WTC11 (cell line): ENCODE data around the gene NMUR2. TPM values are rescaled to one million over a fixed set of nuclear protein-coding genes. Genes with fewer than 3 reads are reported as not detected.

Source experiments
- ATAC-seq: fragments of 200-7000 bp; cut with Tn5 transposase; 2 replicates; pipeline ENCODE4 v1.10.0; 2021; ENCODE audit warnings: mild to moderate bottlenecking, moderate library complexity
- CTCF ChIA-PET: fragments of 300-600 bp; sonication (Branson Sonifier 250); formaldehyde crosslinking; loops from one replicate; lab custom pipeline; 2021; ENCODE audit warnings: antibody characterized with exemption; lab: Charles Lee
- POLR2A ChIA-PET: fragments of 350-600 bp; sonication (Branson Sonifier 250); formaldehyde crosslinking; loops from one replicate; lab custom pipeline; 2021; ENCODE audit warnings: antibody characterized with exemption; lab: Charles Lee
- DNase-seq: peaks from one replicate; pipeline ENCODE4 v3.0.0; 2021; ENCODE audit warnings: low spot score
- H3K27ac Mint-ChIP-seq: 2 replicates; pipeline ENCODE4 v1.8.0; 2021; ENCODE audit warnings: mixed read lengths
- H3K27me3 Mint-ChIP-seq: 2 replicates; pipeline ENCODE4 v1.8.0; 2021; ENCODE audit warnings: low read depth, mild to moderate bottlenecking, moderate library complexity, mixed read lengths
- H3K36me3 Mint-ChIP-seq: 2 replicates; pipeline ENCODE4 v1.8.0; 2021; ENCODE audit warnings: mixed read lengths
- H3K4me1 Mint-ChIP-seq: 2 replicates; pipeline ENCODE4 v1.8.0; 2022; ENCODE audit warnings: mixed read lengths
- H3K4me3 Mint-ChIP-seq: 2 replicates; pipeline ENCODE4 v1.8.0; 2021; ENCODE audit warnings: mild to moderate bottlenecking, moderate library complexity, mixed read lengths
- H3K9me3 Mint-ChIP-seq: 2 replicates; pipeline ENCODE4 v1.8.0; 2021; ENCODE audit warnings: mixed read lengths
- ATF1 ChIP-seq: sonication (generic); formaldehyde crosslinking; IDR thresholded peaks from 2 replicates; pipeline ENCODE4 v1.8.1; 2023; ENCODE audit warnings: mild to moderate bottlenecking, moderate library complexity, missing genetic modification reagents
- CDX4 ChIP-seq: fragments of 250-450 bp; sonication (Bioruptor Pico); IDR thresholded peaks from 2 replicates; pipeline ENCODE4 v1.9.0; 2021; ENCODE audit warnings: moderate library complexity, mild to moderate bottlenecking, inconsistent platforms, borderline replicate concordance
- EMX1 ChIP-seq: fragments of 250-450 bp; sonication (Bioruptor Pico); IDR thresholded peaks from 2 replicates; pipeline ENCODE4 v1.8.0; 2021; ENCODE audit warnings: mild to moderate bottlenecking
- FOXK1 ChIP-seq: sonication (generic); formaldehyde crosslinking; IDR thresholded peaks from 2 replicates; pipeline ENCODE4 v1.8.0; 2022; ENCODE audit warnings: mild to moderate bottlenecking, moderate library complexity, missing genetic modification reagents
- JAZF1 ChIP-seq: fragments of 250-450 bp; sonication (Bioruptor Pico); IDR thresholded peaks from 2 replicates; pipeline ENCODE4 v1.9.0; 2021; ENCODE audit warnings: moderate library complexity, mild to moderate bottlenecking, inconsistent platforms
- NFE2L1 ChIP-seq: sonication (generic); formaldehyde crosslinking; IDR thresholded peaks from 2 replicates; pipeline ENCODE4 v1.8.1; 2023; ENCODE audit warnings: missing genetic modification reagents
- NR2C2 ChIP-seq: sonication (generic); formaldehyde crosslinking; IDR thresholded peaks from 2 replicates; pipeline ENCODE4 v1.8.0; 2022; ENCODE audit warnings: mild to moderate bottlenecking, missing genetic modification reagents
- SMAD4 ChIP-seq: sonication (generic); formaldehyde crosslinking; IDR thresholded peaks from 2 replicates; pipeline ENCODE4 v1.8.0; 2022; ENCODE audit warnings: mild to moderate bottlenecking, missing genetic modification reagents
- ZNF138 ChIP-seq: sonication (generic); formaldehyde crosslinking; conservative IDR thresholded peaks from 2 replicates; pipeline ENCODE4 v1.8.1; 2022; ENCODE audit warnings: mild to moderate bottlenecking, moderate library complexity, missing genetic modification reagents
- ZNF232 ChIP-seq: sonication (generic); formaldehyde crosslinking; IDR thresholded peaks from 2 replicates; pipeline ENCODE4 v1.8.0; 2022; ENCODE audit warnings: mild to moderate bottlenecking, missing genetic modification reagents
- total RNA-seq: library from RNA; stranded (reverse); gene quantifications from 3 replicates; pipeline ENCODE4 v1.2.3, GENCODE V29; 2021
- TF ChIP-seq, protein P1 (sequence below): sonication (generic); formaldehyde crosslinking; conservative IDR thresholded peaks from 2 replicates; pipeline ENCODE4 v1.8.1; 2022; ENCODE audit warnings: mild to moderate bottlenecking, missing genetic modification reagents
- TF ChIP-seq, protein P2 (sequence below): fragments of 250-450 bp; sonication (Bioruptor Pico); IDR thresholded peaks from 2 replicates; pipeline ENCODE4 v1.9.0; 2021; ENCODE audit warnings: mild to moderate bottlenecking
- TF ChIP-seq, protein P3 (sequence below): sonication (generic); formaldehyde crosslinking; IDR thresholded peaks from 2 replicates; pipeline ENCODE4 v1.8.1; 2022; ENCODE audit warnings: low read depth, mild to moderate bottlenecking, moderate library complexity, missing genetic modification reagents, borderline replicate concordance
- TF ChIP-seq, protein P4 (sequence below): fragments of 250-450 bp; sonication (Bioruptor Pico); IDR thresholded peaks from 2 replicates; pipeline ENCODE4 v2.1.2; 2022; ENCODE audit warnings: mild to moderate bottlenecking, moderate library complexity
- TF ChIP-seq, protein P5 (sequence below): sonication (generic); formaldehyde crosslinking; IDR thresholded peaks from 2 replicates; pipeline ENCODE4 v1.8.1; 2023; ENCODE audit warnings: mild to moderate bottlenecking, missing genetic modification reagents, moderate library complexity
- TF ChIP-seq, protein P6 (sequence below): fragments of 200-600 bp; IDR thresholded peaks from 2 replicates; pipeline ENCODE4 v1.8.0; 2022; ENCODE audit warnings: antibody characterized with exemption

The NMUR2 gene
- total RNA-seq, 1 experiment from 2014 or later, result not detected

GRCh38 chr5:152424501-152424900 is 19.4 kb upstream of the NMUR2 start:
- no peak overlapping the region for H3K4me3 Mint-ChIP-seq
- DNase-seq, result no peak
- no peaks in the 10 kb centered on the region for H3K27me3 Mint-ChIP-seq
- TF ChIP-seq ZNF232 (CRISPR knock-in tag), result no peak
- no peak for TF ChIP-seq ZNF138 (CRISPR knock-in tag)
- no peak for TF ChIP-seq EMX1 (CRISPR knock-in tag)
- TF ChIP-seq, protein P1, sequence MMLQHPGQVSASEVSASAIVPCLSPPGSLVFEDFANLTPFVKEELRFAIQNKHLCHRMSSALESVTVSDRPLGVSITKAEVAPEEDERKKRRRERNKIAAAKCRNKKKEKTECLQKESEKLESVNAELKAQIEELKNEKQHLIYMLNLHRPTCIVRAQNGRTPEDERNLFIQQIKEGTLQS (CRISPR knock-in tag), result no peak
- TF ChIP-seq CDX4 (CRISPR knock-in tag), result no peak
- TF ChIP-seq, protein P2, sequence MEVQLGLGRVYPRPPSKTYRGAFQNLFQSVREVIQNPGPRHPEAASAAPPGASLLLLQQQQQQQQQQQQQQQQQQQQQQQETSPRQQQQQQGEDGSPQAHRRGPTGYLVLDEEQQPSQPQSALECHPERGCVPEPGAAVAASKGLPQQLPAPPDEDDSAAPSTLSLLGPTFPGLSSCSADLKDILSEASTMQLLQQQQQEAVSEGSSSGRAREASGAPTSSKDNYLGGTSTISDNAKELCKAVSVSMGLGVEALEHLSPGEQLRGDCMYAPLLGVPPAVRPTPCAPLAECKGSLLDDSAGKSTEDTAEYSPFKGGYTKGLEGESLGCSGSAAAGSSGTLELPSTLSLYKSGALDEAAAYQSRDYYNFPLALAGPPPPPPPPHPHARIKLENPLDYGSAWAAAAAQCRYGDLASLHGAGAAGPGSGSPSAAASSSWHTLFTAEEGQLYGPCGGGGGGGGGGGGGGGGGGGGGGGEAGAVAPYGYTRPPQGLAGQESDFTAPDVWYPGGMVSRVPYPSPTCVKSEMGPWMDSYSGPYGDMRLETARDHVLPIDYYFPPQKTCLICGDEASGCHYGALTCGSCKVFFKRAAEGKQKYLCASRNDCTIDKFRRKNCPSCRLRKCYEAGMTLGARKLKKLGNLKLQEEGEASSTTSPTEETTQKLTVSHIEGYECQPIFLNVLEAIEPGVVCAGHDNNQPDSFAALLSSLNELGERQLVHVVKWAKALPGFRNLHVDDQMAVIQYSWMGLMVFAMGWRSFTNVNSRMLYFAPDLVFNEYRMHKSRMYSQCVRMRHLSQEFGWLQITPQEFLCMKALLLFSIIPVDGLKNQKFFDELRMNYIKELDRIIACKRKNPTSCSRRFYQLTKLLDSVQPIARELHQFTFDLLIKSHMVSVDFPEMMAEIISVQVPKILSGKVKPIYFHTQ (CRISPR knock-in tag), result no peak
- TF ChIP-seq, protein P3, sequence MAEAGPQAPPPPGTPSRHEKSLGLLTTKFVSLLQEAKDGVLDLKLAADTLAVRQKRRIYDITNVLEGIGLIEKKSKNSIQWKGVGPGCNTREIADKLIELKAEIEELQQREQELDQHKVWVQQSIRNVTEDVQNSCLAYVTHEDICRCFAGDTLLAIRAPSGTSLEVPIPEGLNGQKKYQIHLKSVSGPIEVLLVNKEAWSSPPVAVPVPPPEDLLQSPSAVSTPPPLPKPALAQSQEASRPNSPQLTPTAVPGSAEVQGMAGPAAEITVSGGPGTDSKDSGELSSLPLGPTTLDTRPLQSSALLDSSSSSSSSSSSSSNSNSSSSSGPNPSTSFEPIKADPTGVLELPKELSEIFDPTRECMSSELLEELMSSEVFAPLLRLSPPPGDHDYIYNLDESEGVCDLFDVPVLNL (CRISPR knock-in tag), result no peak
- TF ChIP-seq ATF1, result no peak
- no peak for TF ChIP-seq FOXK1 (CRISPR knock-in tag)
- TF ChIP-seq NR2C2, result no peak
- TF ChIP-seq, protein P4, sequence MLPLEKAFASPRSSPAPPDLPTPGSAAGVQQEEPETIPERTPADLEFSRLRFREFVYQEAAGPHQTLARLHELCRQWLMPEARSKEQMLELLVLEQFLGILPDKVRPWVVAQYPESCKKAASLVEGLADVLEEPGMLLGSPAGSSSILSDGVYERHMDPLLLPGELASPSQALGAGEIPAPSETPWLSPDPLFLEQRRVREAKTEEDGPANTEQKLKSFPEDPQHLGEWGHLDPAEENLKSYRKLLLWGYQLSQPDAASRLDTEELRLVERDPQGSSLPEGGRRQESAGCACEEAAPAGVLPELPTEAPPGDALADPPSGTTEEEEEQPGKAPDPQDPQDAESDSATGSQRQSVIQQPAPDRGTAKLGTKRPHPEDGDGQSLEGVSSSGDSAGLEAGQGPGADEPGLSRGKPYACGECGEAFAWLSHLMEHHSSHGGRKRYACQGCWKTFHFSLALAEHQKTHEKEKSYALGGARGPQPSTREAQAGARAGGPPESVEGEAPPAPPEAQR (CRISPR knock-in tag), result no peak
- ChIA-PET CTCF (no interaction called here), POLR2A (no interaction called here)
- ATAC-seq, result no peak
- no peaks in the 10 kb centered on the region for H3K4me1 Mint-ChIP-seq
- no peaks in the 10 kb centered on the region for H3K9me3 Mint-ChIP-seq
- no peaks in the 10 kb centered on the region for H3K36me3 Mint-ChIP-seq
- H3K27ac Mint-ChIP-seq, result no peak overlapping the region

DNA sequence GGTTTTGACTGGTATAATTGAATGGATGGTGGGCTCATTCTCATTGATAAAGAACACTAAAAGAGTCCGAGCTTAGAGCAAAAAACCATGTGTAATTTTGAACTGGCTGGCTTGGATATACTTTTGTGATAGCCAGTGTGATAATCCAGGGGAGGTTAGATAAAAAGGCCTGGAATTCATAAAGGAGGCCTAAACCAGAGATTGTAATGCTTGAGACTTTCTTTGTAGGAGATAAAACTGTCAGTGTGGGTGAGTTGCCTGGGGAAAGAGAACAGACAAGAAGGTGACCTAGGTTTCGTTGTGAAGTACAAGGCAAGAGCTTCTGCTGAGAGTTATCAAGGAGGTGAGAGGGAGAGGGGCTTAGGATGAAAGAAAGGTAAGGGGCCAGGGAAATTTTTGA is 17.0 kb upstream of the NMUR2 start:
- no peak for ATAC-seq
- no peaks in the 10 kb centered on the region for H3K4me1 Mint-ChIP-seq
- TF ChIP-seq SMAD4 (CRISPR knock-in tag) (no peak), ZNF138 (CRISPR knock-in tag) (no peak), NFE2L1 (CRISPR knock-in tag) (no peak), JAZF1 (no peak)
- TF ChIP-seq, all 79 proteins: peak for 0
- Mint-ChIP-seq H3K36me3 (no peaks in the 10 kb centered on the region), H3K4me3 (no peak overlapping the region), H3K27me3 (no peaks in the 10 kb centered on the region), H3K9me3 (no peaks in the 10 kb centered on the region), H3K27ac (no peak overlapping the region)
- no peak for DNase-seq
- POLR2A ChIA-PET, result no interaction called here
- CTCF ChIA-PET, result no interaction called here

- H3K4me1 Mint-ChIP-seq, result peaks cover 15% of the 10 kb centered on the region
- POLR2A ChIA-PET, result no interaction called here
- DNase-seq (no peak), ATAC-seq (no peak)
- H3K9me3 Mint-ChIP-seq, result peaks cover 14% of the 10 kb centered on the region
- CTCF ChIA-PET, result no interaction called here
- TF ChIP-seq, protein P5, sequence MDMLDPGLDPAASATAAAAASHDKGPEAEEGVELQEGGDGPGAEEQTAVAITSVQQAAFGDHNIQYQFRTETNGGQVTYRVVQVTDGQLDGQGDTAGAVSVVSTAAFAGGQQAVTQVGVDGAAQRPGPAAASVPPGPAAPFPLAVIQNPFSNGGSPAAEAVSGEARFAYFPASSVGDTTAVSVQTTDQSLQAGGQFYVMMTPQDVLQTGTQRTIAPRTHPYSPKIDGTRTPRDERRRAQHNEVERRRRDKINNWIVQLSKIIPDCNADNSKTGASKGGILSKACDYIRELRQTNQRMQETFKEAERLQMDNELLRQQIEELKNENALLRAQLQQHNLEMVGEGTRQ (CRISPR knock-in tag), result peak; percentile 39
- TF ChIP-seq, protein P6, sequence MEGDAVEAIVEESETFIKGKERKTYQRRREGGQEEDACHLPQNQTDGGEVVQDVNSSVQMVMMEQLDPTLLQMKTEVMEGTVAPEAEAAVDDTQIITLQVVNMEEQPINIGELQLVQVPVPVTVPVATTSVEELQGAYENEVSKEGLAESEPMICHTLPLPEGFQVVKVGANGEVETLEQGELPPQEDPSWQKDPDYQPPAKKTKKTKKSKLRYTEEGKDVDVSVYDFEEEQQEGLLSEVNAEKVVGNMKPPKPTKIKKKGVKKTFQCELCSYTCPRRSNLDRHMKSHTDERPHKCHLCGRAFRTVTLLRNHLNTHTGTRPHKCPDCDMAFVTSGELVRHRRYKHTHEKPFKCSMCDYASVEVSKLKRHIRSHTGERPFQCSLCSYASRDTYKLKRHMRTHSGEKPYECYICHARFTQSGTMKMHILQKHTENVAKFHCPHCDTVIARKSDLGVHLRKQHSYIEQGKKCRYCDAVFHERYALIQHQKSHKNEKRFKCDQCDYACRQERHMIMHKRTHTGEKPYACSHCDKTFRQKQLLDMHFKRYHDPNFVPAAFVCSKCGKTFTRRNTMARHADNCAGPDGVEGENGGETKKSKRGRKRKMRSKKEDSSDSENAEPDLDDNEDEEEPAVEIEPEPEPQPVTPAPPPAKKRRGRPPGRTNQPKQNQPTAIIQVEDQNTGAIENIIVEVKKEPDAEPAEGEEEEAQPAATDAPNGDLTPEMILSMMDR, result no peak
- H3K36me3 Mint-ChIP-seq, result no peaks in the 10 kb centered on the region
- no peak overlapping the region for H3K27ac Mint-ChIP-seq
- H3K4me3 Mint-ChIP-seq, result no peak overlapping the region
- no peaks in the 10 kb centered on the region for H3K27me3 Mint-ChIP-seq
Measured at GRCh38 chr5:152412129-152412528, 7.0 kb upstream of the NMUR2 start.
